Stimulated activated CD4-positive, alpha-beta T cell treated with anti-CD3 and anti-CD28 coated beads, Interleukin-4, amount 100 ng/mL, for 24 hours (primary cell): ENCODE results near the gene ANKRD34A.

Experiments
- DNase-seq: peaks from one replicate; pipeline ENCODE4 v3.0.0-alpha.2; 2020

Gene ANKRD34A

DNA sequence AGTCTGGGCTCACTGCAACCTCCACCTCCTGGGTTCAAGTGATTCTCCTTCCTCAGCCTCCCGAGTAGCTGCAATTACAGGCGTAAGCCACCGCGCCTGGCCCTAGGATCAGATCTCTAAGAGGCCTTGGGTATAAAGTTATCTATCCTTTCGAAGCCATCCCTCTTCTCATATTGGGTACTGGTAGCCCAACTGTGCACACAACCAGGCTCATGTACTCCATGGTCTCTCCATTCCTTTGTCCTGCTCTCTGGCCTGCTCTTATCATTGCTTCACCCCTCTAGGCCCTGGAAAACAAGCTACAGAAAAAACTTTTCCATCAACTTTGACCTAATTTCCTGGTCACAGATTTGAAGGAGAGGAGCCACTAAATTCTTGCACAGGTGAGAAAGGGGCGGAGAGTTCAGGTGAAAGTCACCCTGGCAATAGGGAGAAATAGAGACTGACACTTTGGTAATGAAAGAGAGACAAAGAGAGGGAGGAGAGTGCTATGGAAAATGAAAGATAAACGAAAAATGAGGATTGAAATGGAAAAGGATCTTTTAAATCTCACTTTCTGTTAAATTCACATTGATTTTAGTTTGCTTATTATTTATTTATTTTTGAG lies 26.0 kb upstream of the ANKRD34A start:
- DNase-seq: no peak

DNA sequence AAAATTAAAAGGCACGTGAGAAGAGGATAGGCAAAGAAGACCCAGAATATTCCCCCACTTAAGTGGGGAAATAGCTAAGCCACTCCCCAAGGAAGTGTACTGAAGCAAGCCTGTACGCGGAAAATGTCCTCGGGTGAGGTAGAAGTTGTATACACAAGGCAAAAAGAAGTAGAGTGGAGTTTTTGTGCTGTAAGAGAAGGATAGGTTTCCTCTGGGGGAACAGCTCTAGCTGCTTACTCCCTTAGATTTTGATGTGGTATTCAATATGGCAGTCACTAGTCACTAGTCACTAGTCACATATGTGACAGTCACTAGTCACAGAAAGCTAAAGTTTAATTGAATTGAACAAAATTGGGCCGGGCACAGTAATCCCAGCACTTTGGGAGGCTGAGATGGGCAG lies 24.4 kb upstream of the ANKRD34A start:
- no peak for DNase-seq

GRCh38 chr1:145987926-145988325 lies 23.6 kb upstream of the ANKRD34A start:
- no peak for DNase-seq

- DNase-seq: no peak
Observed at GRCh38 chr1:145986551-145986950, 22.2 kb upstream of the ANKRD34A start.

- DNase-seq: no peak
Observed at GRCh38 chr1:145985502-145986439, 21.4 kb upstream of the ANKRD34A start.

DNA sequence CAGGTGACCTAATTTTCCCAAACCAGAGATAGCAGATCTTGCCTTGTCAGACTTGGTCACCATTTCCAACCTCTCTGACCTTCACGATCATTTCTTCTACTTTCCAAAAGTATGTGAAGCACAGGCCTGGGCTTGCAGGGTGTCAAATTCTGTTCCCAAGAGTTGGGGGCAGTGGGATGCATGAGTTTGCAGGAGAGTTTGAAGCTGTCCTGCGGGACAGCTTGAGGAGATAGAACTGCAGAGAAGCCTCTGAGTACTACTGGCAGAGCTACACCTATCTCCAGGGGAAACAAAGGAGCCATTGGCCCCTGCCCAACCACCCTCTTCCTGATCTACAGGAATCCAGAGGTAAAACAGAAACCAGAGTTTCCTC lies 20.7 kb upstream of the ANKRD34A start:
- DNase-seq: no peak

DNA sequence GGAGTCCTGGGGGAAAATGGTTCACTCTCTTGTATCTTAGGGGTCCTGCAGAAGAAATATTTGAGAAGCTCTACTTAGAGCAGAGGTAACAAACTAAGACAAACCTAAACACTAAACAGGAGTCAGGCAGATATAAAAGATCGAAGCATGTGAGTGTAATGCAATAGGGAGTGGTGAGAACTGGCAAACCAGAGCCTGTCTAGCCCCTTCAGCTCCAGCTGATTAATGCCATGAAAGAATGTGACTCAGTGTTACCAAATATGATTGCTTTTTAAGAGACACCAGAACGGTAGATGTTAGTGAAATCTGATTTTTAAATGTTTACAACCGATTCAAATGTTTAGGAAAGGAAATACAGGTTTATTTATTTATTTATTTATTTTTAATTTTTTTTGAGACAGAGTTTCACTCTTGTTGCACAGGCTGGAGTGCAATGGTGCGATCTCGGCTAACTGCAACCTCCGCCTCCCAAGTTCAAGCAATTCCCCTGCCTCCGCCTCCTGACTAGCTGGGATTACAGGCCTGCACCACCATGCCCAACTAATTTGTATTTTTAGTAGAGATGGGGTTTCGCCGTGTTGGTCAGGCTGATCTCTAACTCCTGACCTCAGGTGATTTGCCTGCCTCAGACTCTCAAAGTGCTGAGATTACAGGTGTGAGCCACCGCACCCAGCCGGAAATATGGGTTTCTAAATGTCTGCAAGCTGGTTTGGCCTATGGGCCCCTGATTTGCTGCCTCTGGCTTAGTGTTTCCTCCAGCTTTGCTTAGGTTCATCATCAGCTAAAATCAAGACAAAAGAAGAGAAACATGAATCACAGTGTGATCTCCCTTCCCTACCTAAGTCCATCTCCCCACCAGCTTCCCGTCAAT lies 19.8 kb upstream of the ANKRD34A start:
- no peak for DNase-seq

DNA sequence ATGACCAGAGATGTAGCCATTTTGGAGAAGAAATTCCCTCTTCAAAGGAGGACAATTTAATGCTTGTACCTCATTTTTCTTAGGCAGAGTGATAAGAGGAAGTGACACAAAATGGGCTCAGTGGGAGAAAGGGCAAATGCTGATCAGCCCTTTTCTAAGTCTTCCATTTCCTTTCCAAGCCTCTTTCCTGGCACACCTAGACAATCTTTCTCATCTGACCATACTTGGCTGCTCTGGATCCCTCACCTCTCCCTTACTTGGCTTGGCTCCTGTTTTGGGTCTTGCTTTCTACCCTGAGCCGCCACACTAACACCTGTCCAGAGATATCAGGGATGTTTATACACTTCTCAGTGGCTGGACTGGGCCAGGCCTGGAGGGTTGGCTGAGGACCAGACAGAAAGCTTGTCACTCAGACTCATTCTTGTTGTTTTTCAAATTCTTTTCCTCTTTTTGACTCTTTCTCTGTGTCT lies 18.9 kb upstream of the ANKRD34A start:
- DNase-seq: no peak

DNA sequence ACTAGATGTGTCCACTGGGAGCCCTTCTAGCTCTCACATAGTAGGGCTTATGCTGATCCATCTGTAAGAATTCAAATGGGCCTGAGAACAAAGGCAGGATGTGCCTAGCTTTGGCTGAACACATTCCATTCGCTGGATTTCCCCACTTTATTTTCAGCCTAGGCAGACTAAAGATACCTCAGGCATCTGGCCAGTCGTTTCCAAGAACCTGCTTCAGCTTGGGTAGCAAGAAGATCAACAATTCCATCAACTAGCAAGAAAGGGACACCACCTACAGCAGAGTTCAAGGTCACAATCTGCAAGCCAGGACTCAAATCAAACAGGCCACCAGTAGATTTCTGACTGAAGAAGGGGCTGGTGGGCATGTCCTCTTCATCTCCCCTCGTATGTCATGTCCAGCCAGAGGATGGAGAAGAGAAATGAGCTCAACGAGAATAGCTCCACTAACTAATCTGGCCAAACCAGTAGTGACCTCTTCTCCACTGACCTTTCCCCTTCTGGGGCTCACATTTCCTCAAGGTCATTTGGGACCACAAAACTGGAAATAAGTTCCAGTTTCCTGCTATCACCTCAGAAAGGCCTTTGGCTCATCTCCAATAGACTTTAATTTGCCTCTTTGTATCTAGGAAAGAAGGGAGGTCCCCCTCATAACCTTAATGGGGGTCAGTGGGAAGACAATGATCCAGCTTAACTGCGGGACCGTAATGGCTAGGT lies 17.8 kb upstream of the ANKRD34A start:
- no peak for DNase-seq

DNA sequence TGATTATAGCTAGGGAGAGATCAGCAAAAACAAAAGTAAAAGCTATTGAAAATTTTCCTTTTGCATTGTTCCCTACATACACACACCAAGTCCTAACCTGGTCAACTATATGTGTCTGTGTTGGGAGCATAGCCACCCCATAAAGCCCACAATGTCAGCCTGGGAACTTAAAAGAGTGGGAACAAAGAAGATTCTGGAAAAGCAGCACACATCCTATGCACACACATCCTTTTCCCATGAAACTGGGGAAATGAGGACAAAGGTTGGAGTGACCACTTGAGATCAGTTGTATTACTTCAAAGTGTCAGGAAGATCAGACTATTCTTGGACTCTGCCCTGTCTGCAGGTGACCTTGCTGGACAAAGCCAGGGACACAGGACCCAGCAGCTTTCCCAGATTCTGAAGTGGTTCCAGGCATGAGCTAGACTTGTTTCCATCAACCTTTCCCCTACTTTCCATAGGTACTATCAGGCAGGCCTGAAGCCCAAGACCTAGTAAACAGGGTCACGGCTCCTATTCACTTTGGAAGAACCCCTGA lies 16.2 kb upstream of the ANKRD34A start:
- DNase-seq: no peak

- DNase-seq: no peak
Observed at GRCh38 chr1:145979746-145980456, 15.5 kb upstream of the ANKRD34A start.

- peak; percentile 87 for DNase-seq
Observed at GRCh38 chr1:145978854-145979745, 14.7 kb upstream of the ANKRD34A start.

DNA sequence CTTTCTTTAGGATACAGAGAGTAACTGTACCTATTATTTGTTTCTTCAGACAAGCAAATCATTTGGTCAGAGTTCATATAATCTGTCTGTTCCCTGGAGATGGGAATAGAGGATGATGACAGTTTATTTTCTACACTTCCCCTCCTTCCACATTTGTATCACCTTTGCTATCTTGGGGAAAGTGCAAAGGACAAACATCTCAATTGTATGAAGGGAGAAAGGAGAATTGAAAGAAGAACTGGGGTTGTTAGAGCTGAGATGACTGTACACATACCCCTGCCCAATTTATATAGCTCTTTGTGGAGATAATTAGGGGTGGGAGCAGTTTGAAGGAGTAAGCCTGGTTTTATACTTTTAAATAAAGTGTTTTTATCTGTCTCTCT lies 14.1 kb upstream of the ANKRD34A start:
- no peak for DNase-seq

- peak; percentile 77 for DNase-seq
Observed at GRCh38 chr1:145977486-145978470, 13.4 kb upstream of the ANKRD34A start.

DNA sequence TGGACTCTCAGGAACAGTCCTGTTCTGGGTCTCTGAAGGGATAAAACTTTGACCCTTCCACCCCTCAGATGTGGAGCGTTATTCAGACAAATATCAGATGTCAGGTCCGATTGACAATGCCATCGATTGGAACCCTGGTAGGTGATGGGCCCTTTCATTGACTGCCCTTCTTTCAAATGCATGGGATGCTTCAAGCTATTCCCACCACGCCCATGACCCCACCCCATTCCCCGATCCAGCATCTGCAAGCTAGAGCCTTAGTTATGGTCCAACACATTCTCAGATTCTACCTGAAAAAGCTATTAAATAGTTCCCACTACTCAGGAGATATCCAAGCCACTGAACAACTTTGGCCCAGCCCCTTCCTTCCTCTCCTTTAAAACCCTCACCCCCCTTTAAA lies 12.6 kb upstream of the ANKRD34A start:
- no peak for DNase-seq

- no peak for DNase-seq
Observed at GRCh38 chr1:145975216-145975615, 10.8 kb upstream of the ANKRD34A start.

DNA sequence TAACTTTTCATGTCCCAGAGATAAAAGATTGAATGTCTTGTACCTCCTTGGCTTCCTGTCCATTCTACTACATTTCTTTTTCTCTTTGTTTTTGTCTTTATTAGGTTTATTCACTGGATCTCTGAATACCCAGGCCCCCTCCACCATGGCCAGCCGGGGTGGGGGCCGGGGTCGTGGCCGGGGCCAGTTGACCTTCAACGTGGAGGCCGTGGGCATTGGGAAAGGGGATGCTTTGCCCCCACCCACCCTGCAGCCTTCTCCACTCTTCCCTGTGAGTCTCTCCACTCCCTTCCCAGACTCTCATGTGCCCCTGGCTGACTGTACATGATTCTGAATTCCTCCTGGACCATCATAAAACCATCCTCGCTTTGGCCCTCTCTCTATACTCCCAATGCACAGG lies 10.3 kb upstream of the ANKRD34A start:
- no peak for DNase-seq

DNA sequence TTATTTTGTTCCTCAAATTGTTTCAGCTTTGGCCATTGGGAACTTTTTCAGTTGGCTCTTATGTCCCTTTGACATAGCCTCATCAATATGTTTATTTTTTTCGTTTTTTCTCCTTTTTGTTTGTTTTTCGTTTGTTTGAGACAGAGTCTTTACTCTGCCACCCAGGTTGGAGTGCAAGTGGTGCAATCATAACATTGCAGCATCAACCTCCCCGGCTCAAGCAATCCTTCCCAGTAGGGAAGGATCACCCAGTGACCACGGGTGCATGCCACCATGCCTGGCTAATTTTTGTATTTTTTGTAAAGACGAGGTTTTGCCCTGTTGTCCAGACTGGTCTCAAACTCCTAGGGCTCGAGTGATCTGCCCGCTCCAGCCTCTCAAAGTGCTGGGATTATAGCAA lies 8.2 kb upstream of the ANKRD34A start:
- no peak for DNase-seq

GRCh38 chr1:145967288-145967687 lies 2.9 kb upstream of the ANKRD34A start:
- no peak for DNase-seq
